ENCODE data around the gene DIO3.
A peak's percentile ranks its signal among the peaks of the same experiment; 100 is the strongest.

Gene DIO3

GRCh38 chr14:101595349-101595748, 34.1 kb downstream of the DIO3 start:
- no peak for DNase-seq (ENCODE audit: extremely low read depth in 1 of 2, low read depth in 1 of 2)

- DNase-seq (ENCODE audit: extremely low read depth in 1 of 2, low read depth in 1 of 2), result peak in 1 of 2 donors; percentile 5
Observed at GRCh38 chr14:101595887-101596721, 34.8 kb downstream of the DIO3 start.

DNA sequence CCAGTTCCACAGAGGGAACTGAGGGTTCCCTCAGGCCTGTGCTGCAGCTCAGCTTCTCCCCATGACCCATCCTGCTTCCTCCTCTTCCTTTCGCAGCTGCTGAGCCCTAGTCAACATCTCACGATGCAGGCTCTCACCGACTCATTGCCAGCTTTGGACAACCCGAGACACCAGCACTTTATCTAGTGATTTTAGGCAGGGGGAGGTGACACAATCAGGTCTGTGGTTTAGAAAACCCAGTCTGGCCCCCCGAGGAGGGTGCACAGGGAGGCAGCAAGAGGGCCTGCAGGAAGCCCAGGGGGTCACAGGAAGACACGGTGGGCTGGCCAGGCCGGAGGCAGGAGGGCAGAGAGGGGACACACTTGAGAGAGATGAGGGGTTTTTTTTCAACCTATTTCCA, 35.4 kb downstream of the DIO3 start:
- no peak for DNase-seq (ENCODE audit: extremely low read depth in 1 of 2, low read depth in 1 of 2)

DNA sequence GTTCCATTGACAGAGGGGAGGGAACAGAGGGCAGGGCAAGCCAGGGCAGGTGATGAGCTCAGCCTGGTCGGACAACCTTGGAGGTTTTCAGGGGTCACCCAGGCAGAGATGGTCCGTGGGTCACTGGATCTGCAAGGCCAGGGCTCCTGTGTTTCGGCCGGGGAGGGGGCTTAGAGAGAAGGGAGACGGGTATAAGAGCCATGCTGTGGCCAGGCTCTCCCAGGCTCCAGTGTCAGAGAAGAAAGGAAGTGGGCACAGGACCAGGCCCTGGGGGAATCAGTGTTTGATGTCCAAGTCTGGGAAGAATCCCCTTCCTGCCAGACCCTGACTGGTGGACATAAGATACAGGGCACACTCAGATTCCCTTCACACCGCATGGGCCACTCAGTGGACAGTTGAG, 36.9 kb downstream of the DIO3 start:
- DNase-seq (ENCODE audit: extremely low read depth in 1 of 2, low read depth in 1 of 2), result no peak

- DNase-seq (ENCODE audit: extremely low read depth in 1 of 2, low read depth in 1 of 2), result no peak
Observed at GRCh38 chr14:101598571-101599233, 37.4 kb downstream of the DIO3 start.

- no peak for DNase-seq (ENCODE audit: extremely low read depth in 1 of 2, low read depth in 1 of 2)
Observed at GRCh38 chr14:101599234-101599885, 38.1 kb downstream of the DIO3 start.

DNA sequence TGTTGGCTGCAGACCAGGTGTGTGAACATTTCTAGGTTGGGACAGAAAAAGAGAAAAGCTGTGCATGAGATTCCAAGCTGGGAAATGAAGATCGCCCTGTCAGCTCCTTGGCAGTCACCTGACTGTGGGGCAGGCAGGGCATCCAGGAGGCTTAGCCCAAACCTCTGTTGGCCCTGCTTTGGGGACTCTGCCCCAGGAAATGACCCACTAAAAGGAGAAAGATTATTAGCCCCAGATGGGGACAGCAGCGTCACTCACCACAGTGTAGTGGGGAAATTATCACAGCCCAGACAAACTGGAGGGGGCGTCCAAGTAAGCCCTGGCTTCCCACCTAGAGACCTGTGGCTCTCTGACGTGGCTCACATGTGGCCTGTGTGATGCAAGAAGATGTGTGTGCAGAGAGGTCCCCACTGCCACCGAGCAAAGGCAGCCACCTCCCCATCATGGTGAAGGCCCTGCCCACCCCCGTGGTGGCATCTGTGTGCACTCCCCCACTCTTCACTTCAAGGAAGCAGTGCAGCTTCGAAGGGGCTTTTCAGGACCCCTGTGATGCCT, 39.1 kb downstream of the DIO3 start:
- no peak for DNase-seq (ENCODE audit: extremely low read depth in 1 of 2, low read depth in 1 of 2)

DNA sequence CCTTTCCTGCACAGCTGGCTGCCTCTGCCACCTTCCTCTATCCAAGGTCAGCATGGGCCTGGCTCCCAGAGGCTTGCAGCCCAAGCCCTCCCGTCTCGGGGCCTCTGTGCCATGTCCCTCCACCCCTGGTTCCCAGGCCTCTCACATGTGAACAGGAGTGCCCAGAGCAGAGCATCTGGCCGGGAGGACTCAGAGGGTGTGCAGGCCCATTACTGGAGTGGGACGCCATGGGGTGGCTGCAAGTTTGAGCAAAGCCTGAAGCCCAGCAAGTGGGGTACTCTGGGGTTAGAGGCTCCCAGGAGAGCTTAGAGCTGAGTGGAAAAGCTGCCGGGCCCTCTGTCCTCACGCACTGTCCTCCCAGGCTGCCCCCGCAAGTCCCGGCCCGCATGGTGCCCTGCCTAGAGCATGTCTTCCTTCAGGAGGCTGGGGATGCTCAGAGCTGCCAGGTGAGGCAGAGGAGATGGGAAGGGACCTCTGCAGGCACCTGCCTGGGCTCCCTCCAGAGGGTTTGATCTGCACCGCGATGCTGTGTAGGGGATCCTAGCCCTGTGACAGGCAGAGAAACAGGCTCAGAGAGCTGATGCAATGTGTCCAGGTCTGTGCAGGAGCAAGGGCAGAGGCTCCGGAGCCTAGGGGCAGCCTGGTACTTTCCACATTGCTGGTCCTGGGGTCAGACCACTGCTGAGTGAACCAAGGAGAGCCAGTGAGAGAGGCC, 39.8 kb downstream of the DIO3 start:
- DNase-seq (ENCODE audit: extremely low read depth in 1 of 2, low read depth in 1 of 2), result no peak

DNA sequence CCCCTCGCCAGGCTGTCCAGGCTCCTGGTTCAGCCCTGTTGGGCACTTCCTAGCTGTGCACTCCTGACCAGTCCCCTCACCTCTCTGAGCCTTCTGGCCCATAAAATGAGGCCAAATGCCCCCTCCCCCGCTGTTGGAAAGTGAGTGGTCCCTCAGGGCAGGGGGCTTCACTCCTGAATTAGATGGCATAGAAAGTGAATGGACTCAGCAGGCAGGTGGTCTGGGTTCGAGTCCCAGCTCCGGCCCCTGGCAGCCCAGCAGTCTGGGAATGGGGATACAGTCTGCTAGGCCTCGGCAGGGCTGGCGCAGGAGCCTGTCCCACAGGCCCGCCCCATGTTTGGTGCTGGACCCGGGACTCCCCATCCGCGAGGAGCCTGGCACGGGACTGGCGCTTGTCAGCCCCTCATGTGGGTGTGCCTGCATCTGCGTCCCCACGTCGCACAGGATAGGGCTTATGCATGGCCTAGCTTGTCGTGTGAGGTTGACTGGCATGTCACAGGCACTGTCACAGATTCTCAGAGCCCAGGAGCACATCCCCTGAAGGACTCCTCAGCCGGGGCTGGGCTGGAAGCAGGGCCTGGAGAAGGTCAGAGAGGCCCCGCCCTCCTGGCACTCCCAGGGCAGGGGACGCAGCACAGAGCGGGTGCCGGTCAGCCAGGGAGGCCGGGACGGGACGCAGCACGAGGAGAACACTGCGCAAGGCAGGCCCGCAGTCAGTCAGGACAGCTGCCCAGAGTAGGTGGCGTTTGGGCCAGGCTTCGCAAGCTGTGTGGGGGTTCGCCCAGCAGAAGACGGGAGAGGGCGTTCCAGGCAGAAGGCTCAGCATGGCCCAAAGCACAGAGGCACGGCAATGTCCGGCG, 40.5 kb downstream of the DIO3 start:
- no peak for DNase-seq (ENCODE audit: extremely low read depth in 1 of 2, low read depth in 1 of 2)

GRCh38 chr14:101602466-101602840, 41.2 kb downstream of the DIO3 start:
- DNase-seq (ENCODE audit: extremely low read depth in 1 of 2, low read depth in 1 of 2), result no peak

DNA sequence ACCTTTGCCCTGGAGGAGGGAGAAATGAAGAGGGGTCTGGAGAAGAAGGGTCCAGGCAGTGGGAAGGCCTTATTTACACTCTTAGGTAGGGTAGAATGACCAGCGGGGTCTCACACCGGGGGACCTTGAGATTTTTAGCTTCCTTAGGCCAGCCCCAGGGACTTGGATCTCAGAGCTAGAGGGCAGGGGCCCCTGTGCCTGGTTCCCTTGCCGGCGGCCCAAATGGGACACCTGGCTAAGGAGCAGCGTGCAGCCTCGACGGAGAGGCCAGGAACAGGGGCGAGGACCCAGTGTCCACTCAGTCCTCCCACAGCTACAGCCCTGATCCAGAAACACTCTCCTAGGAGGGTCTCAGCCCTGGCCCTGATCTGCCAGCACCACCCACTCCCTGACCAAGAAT, 41.8 kb downstream of the DIO3 start:
- no peak for DNase-seq (ENCODE audit: extremely low read depth in 1 of 2, low read depth in 1 of 2)

DNA sequence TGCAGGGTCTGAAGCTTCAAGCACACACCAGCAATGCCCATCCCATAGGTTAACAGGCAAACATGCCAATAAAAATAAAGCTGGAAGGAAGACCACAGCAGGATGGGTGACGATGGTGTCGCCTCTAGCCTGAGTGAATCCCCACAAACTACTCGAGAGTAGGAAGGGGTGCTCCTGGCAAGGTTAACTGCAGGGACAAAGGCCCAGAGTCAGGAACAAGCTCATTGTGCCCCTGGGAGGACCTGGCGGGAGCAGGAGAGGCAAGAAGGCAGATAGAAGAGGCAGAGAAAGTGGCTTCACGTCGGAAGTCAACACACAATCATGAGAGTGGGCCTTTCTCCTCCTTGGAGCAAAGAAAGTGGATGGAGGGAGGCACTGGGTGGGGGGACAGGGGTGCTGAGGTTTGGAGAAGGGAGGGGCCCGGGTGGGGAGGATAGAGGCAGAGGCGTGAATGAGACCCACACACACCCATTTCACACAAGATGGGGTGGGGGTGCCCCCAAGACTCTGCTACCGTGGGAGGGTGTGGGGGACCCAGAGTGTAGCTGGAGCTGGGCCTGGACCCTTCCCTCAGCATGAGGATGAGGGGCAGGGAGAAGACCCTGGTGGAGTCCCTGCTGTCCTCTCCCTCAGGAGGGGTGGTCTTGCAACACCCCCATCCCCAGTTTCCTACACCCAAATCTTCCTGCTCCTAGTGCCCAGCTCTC, 43.1 kb downstream of the DIO3 start:
- DNase-seq (ENCODE audit: extremely low read depth in 1 of 2, low read depth in 1 of 2), result no peak

- DNase-seq (ENCODE audit: extremely low read depth in 1 of 2, low read depth in 1 of 2), result no peak
Observed at GRCh38 chr14:101604935-101605780, 43.9 kb downstream of the DIO3 start.

- no peak for DNase-seq (ENCODE audit: extremely low read depth in 1 of 2, low read depth in 1 of 2)
Observed at GRCh38 chr14:101605836-101606235, 44.5 kb downstream of the DIO3 start.
